ENCODE results near the gene NEK4.

The NEK4 gene

DNA sequence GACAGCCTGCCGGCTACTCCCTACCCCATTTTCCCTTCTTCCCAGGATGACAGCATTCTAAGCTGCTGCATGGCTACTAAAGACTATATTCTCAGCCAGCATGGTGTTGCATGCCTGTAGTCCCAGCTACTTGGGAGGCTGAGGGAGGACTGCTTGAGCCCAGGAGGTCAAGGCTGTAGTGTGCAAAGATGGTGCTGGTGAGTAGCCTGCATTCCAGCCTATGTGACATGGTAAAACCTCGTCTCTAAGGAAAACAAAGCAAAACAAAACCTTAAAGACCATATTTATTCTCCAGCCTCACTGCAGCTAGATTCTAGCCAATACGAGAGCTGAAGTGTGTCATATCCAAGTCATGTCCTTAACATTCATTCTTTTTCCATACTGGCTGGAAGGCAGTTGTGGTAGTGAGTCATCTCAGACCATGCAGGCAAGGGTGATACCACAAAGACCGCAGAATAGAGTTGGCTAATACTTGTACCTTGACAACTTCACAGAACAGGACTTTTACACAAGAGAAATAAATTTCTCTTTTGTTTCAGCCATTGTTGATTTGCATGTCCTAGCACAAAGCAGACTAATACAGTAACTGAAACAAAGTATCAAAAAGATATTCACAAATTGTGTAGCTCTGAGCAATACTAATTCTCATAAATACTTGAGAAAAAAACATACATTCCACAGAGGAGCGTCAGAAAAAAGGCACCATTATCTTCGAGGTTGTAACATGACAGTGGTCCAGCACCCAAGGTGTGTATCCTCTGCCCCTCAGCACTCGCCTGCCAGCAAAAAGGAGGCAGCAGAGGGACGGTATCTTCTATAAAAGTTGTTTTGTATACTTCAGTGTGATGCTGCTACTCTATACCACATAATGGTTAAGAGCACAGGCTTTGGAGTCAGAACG lies 99.9 kb downstream of the NEK4 start:
- Histone ChIP-seq H3K4me1 (ENCODE audit: control insufficient read depth, insufficient read depth, low read length) (no peaks in the 10 kb centered on the region), H3K9me3 (ENCODE audit: control insufficient read depth, insufficient read depth, low read length) (no peaks in the 10 kb centered on the region), H3K27me3 (ENCODE audit: control insufficient read depth, insufficient read depth, low read length) (no peaks in the 10 kb centered on the region), H3K27ac (ENCODE audit: low read length) (no peak overlapping the region), H3K4me3 (ENCODE audit: low read length) (no peak overlapping the region), H3K36me3 (ENCODE audit: control insufficient read depth, insufficient read depth, low read length) (no peaks in the 10 kb centered on the region)
- no peak for DNase-seq (ENCODE audit: low read depth, low spot score)
- no CpG with 5 or more reads among the region's 9 CpGs for WGBS (ENCODE audit: insufficient coverage, insufficient read length)

GRCh38 chr3:52663098-52663497 lies 107.6 kb downstream of the NEK4 start:
- H3K4me3 ChIP-seq (ENCODE audit: low read length): no peak overlapping the region
- H3K27me3 ChIP-seq (ENCODE audit: control insufficient read depth, insufficient read depth, low read length): no peaks in the 10 kb centered on the region
- no peaks in the 10 kb centered on the region for H3K4me1 ChIP-seq (ENCODE audit: control insufficient read depth, insufficient read depth, low read length)
- H3K36me3 ChIP-seq (ENCODE audit: control insufficient read depth, insufficient read depth, low read length): no peaks in the 10 kb centered on the region; the same call in 1 of the 2 replicates
- no CpG with 5 or more reads among the region's 3 CpGs for WGBS (ENCODE audit: insufficient coverage, insufficient read length)
- DNase-seq (ENCODE audit: low read depth, low spot score): no peak
- no peaks in the 10 kb centered on the region; the same call in 1 of the 2 replicates for H3K9me3 ChIP-seq (ENCODE audit: control insufficient read depth, insufficient read depth, low read length)
- no peak overlapping the region for H3K27ac ChIP-seq (ENCODE audit: low read length)

DNA sequence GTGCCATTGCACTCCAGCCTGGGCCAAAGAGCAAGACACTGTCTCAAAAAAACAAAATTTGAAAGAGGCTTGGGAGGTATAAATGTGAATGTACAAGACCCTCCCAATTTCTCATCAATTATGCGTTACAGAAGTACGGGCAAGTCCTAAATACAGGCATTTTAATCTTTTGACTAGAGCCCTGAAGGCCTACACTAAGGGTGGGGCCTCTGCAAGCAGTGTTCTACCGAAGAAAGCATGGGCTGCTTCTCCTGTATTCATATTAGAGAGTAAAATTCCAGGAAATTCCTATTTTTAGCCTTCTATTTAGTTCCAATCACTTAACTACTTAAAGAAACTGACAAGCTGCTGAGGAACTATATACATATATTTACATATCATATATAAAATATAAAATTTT lies 110.7 kb downstream of the NEK4 start:
- Histone ChIP-seq H3K27me3 (ENCODE audit: control insufficient read depth, insufficient read depth, low read length) (no peaks in the 10 kb centered on the region), H3K36me3 (ENCODE audit: control insufficient read depth, insufficient read depth, low read length) (no peaks in the 10 kb centered on the region; the same call in 1 of the 2 replicates), H3K27ac (ENCODE audit: low read length) (no peak overlapping the region), H3K4me3 (ENCODE audit: low read length) (no peak overlapping the region), H3K9me3 (ENCODE audit: control insufficient read depth, insufficient read depth, low read length) (no peaks in the 10 kb centered on the region; the same call in 1 of the 2 replicates), H3K4me1 (ENCODE audit: control insufficient read depth, insufficient read depth, low read length) (no peaks in the 10 kb centered on the region)
- no peak for DNase-seq (ENCODE audit: low read depth, low spot score)
- no CpG with 5 or more reads among the region's 3 CpGs for WGBS (ENCODE audit: insufficient coverage, insufficient read length)

Measured in iPS DF 6.9 (cell line).